H1 (cell line): ENCODE measurements around the gene RPS3A. TPM values are rescaled to one million over a fixed set of nuclear protein-coding genes. Genes with fewer than 3 reads are reported as not detected.

Source experiments
- CTCF ChIA-PET: fragments of 300-600 bp; sonication (Branson Sonifier 250); formaldehyde crosslinking; loops from one replicate; lab custom pipeline; 2021; ENCODE audit not compliant: partially characterized antibody; lab: Charles Lee
- POLR2A ChIA-PET: fragments of 300-600 bp; sonication (Branson Sonifier 250); formaldehyde crosslinking; loops from one replicate; lab custom pipeline; 2021; ENCODE audit warnings: inconsistent platforms; ENCODE audit not compliant: partially characterized antibody; lab: Charles Lee
- DNase-seq, 2 experiments: peaks; one replicate each; pipeline versions ENCODE4 v3.0.0 to v3.0.0-alpha.2; 2010 to 2022; ENCODE audit warnings: low spot score in 2 of 2, low read depth in 1 of 2, mixed read lengths in 1 of 2
- FAIRE-seq: peaks from 2 replicates; lab custom pipeline; 2011; peaks lifted over from hg19 to GRCh38; lab: Jason Lieb, UNC
- H2AFZ ChIP-seq: 2 replicates; pipeline ENCODE4 v1.8.1; 2012; ENCODE audit warnings: low read length, inconsistent platforms
- H2AK5ac ChIP-seq: 2 replicates; pipeline ENCODE4 v1.6.1; 2013; ENCODE audit warnings: low read depth, low read length
- H2BK120ac ChIP-seq: replicated peaks from 2 replicates; pipeline ENCODE3; 2013; ENCODE audit warnings: low read depth, low read length, inconsistent platforms
- H2BK12ac ChIP-seq: 2 replicates; pipeline ENCODE4 v1.6.1; 2013; ENCODE audit warnings: low read depth, low read length
- H2BK15ac ChIP-seq: 2 replicates; pipeline ENCODE4 v1.6.1; 2013; ENCODE audit warnings: low read length
- H2BK20ac ChIP-seq: 2 replicates; pipeline ENCODE4 v1.6.1; 2013; ENCODE audit warnings: low read length
- H2BK5ac ChIP-seq: 2 replicates; pipeline ENCODE4 v1.6.1; 2013; ENCODE audit warnings: low read depth, low read length
- H3K14ac ChIP-seq: 2 replicates; pipeline ENCODE4 v1.6.1; 2013; ENCODE audit warnings: inconsistent platforms; ENCODE audit not compliant: insufficient read length
- H3K18ac ChIP-seq: 2 replicates; pipeline ENCODE4 v1.6.1; 2013; ENCODE audit warnings: low read length; ENCODE audit errors: extremely low read depth
- H3K23ac ChIP-seq: 2 replicates; pipeline ENCODE4 v1.6.1; 2013; ENCODE audit warnings: inconsistent platforms; ENCODE audit not compliant: insufficient read length
- H3K23me2 ChIP-seq: 2 replicates; pipeline ENCODE4 v1.6.1; 2013; ENCODE audit warnings: low read depth, low read length
- H3K27ac ChIP-seq: 2 replicates; pipeline ENCODE4 v1.6.1; 2011; ENCODE audit warnings: low read depth, low read length, inconsistent platforms
- H3K27me3 ChIP-seq, 4 experiments: replicated peaks in 1 of 4; 1 replicate in 1 of 4; 2 replicates in 3 of 4; pipeline versions ENCODE4 v1.6.1 to v1.8.1; 2011 to 2013; ENCODE audit warnings: low read length in 3 of 4, mild to moderate bottlenecking in 3 of 4, inconsistent platforms in 2 of 4, mixed read lengths in 2 of 4, moderate library complexity in 1 of 4; ENCODE audit not compliant: control insufficient read depth in 3 of 4, insufficient read depth in 3 of 4; ENCODE audit errors: extremely low read depth in 1 of 4
- H3K36me3 ChIP-seq, 4 experiments: 2 replicates each; pipeline versions ENCODE4 v1.6.1 to v1.8.1; 2011 to 2013; ENCODE audit warnings: mild to moderate bottlenecking in 4 of 4, low read length in 3 of 4, moderate library complexity in 2 of 4, control low read depth in 1 of 4, inconsistent platforms in 1 of 4; ENCODE audit not compliant: insufficient read depth in 4 of 4, control insufficient read depth in 2 of 4
- H3K4ac ChIP-seq: replicated peaks from 2 replicates; pipeline ENCODE3; 2013; ENCODE audit warnings: low read length, low read depth, mixed read lengths, inconsistent platforms; ENCODE audit not compliant: insufficient read length
- H3K4me1 ChIP-seq, 4 experiments: replicated peaks in 1 of 4; 1 replicate in 1 of 4; 2 replicates in 3 of 4; pipeline versions ENCODE4 v1.6.1 to v1.8.1; 2011 to 2013; ENCODE audit warnings: low read length in 3 of 4, inconsistent platforms in 2 of 4, mixed read lengths in 1 of 4; ENCODE audit not compliant: insufficient read depth in 4 of 4, control insufficient read depth in 3 of 4
- H3K4me2 ChIP-seq, 2 experiments: 2 replicates each; pipeline versions ENCODE4 v1.6.1 to v1.8.1; 2011 to 2013; ENCODE audit warnings: low read depth in 2 of 2, low read length in 2 of 2, control low read depth in 1 of 2, inconsistent platforms in 1 of 2, mild to moderate bottlenecking in 1 of 2; ENCODE audit not compliant: insufficient read depth in 1 of 2
- H3K4me3 ChIP-seq, 4 experiments: fragments of 200-600, 300-600 bp in 1 of 4; sonication (generic), shearing (Covaris generic), sonication (Bioruptor Twin) in 1 of 4; 2 replicates each; pipeline versions ENCODE4 v1.5.1 to v1.8.1; 2011 to 2016; ENCODE audit warnings: low read length in 4 of 4, low read depth in 3 of 4, control low read depth in 2 of 4, inconsistent platforms in 2 of 4, mild to moderate bottlenecking in 2 of 4, mixed read lengths in 1 of 4, moderate library complexity in 1 of 4; ENCODE audit not compliant: insufficient read depth in 2 of 4; ENCODE audit errors: extremely low read depth in 1 of 4
- H3K56ac ChIP-seq: replicated peaks from 2 replicates; pipeline ENCODE3; 2013; ENCODE audit warnings: low read depth, mild to moderate bottlenecking, mixed read lengths, low read length, inconsistent platforms; ENCODE audit not compliant: insufficient read length
- H3K79me1 ChIP-seq: 2 replicates; pipeline ENCODE4 v1.6.1; 2013; ENCODE audit warnings: low read depth, low read length, control low read depth
- H3K79me2 ChIP-seq, 2 experiments: 2 replicates each; pipeline versions ENCODE4 v1.6.1 to v1.8.1; 2012 to 2013; ENCODE audit warnings: low read length in 2 of 2, mild to moderate bottlenecking in 2 of 2, inconsistent platforms in 1 of 2; ENCODE audit not compliant: insufficient read depth in 2 of 2, control insufficient read depth in 1 of 2
- H3K9ac ChIP-seq, 4 experiments: replicated peaks in 1 of 4; 1 replicate in 1 of 4; 2 replicates in 3 of 4; pipeline versions ENCODE4 v1.6.1 to v1.8.1; 2011 to 2013; ENCODE audit warnings: low read depth in 3 of 4, low read length in 3 of 4, control low read depth in 2 of 4, mild to moderate bottlenecking in 2 of 4, moderate library complexity in 2 of 4, inconsistent platforms in 1 of 4; ENCODE audit errors: extremely low read depth in 1 of 4
- H3K9me3 ChIP-seq, 2 experiments: 2 replicates each; pipeline versions ENCODE4 v1.6.1 to v1.8.1; 2012 to 2013; ENCODE audit warnings: mild to moderate bottlenecking in 2 of 2, moderate library complexity in 2 of 2, control low read depth in 1 of 2, inconsistent platforms in 1 of 2, low read depth in 1 of 2, low read length in 1 of 2, mixed read lengths in 1 of 2; ENCODE audit not compliant: insufficient read depth in 2 of 2
- H4K20me1 ChIP-seq, 2 experiments: replicated peaks in 1 of 2; 2 replicates each; pipeline versions ENCODE3 to v1.8.1; 2011 to 2013; ENCODE audit warnings: inconsistent platforms in 2 of 2, low read length in 2 of 2, mild to moderate bottlenecking in 1 of 2; ENCODE audit not compliant: insufficient read depth in 2 of 2, control insufficient read depth in 1 of 2
- H4K5ac ChIP-seq: 2 replicates; pipeline ENCODE4 v1.6.1; 2013; ENCODE audit warnings: low read length, low read depth, mixed read lengths, inconsistent platforms; ENCODE audit not compliant: insufficient read length
- H4K8ac ChIP-seq: 2 replicates; pipeline ENCODE4 v1.8.0; 2013; ENCODE audit warnings: mild to moderate bottlenecking, moderate library complexity, low read length, inconsistent platforms; ENCODE audit not compliant: insufficient read depth; ENCODE audit errors: extremely low read depth
- H4K91ac ChIP-seq: replicated peaks from 2 replicates; pipeline ENCODE3; 2013; ENCODE audit warnings: low read length, mixed read lengths, inconsistent platforms; ENCODE audit not compliant: insufficient read length
- BCL11A ChIP-seq, 2 experiments: IDR thresholded peaks; one replicate each; pipeline ENCODE4 v1.6.1; 2011; ENCODE audit warnings: low read depth in 2 of 2, low read length in 2 of 2, mild to moderate bottlenecking in 2 of 2
- CBX5 ChIP-seq: fragments of 300-800, 300-1000 bp; sonication (generic); IDR thresholded peaks from 2 replicates; pipeline ENCODE4 v1.7.1; 2016; ENCODE audit warnings: antibody characterized with exemption, low read length, low read depth
- CHD1 ChIP-seq: IDR thresholded peaks from 2 replicates; pipeline ENCODE4 v1.6.1; 2012; ENCODE audit warnings: low read depth, low read length, improper control_type of control experiment
- CHD2 ChIP-seq: IDR thresholded peaks from 2 replicates; pipeline ENCODE4 v1.6.1; 2012; ENCODE audit warnings: low read length, improper control_type of control experiment
- FOSL1 ChIP-seq: IDR thresholded peaks from 2 replicates; pipeline ENCODE4 v1.6.1; 2011; ENCODE audit warnings: mild to moderate bottlenecking, low read depth, low read length, moderate library complexity; ENCODE audit not compliant: insufficient read depth
- GTF2F1 ChIP-seq: IDR thresholded peaks from 2 replicates; pipeline ENCODE4 v1.6.1; 2012; ENCODE audit warnings: low read depth, low read length, improper control_type of control experiment, borderline replicate concordance
- JUND ChIP-seq: IDR thresholded peaks from 2 replicates; pipeline ENCODE4 v1.6.1; 2011; ENCODE audit warnings: mild to moderate bottlenecking, improper control_type of control experiment, low read length
- MAFK ChIP-seq: IDR thresholded peaks from 2 replicates; pipeline ENCODE4 v1.6.1; 2012; ENCODE audit warnings: low read depth, mild to moderate bottlenecking, improper control_type of control experiment, low read length
- NANOG ChIP-seq: IDR thresholded peaks from 2 replicates; pipeline ENCODE4 v1.6.1; 2011; ENCODE audit warnings: low read length, low read depth, mild to moderate bottlenecking, inconsistent platforms; ENCODE audit not compliant: insufficient read depth, poor library complexity, severe bottlenecking
- POU5F1 ChIP-seq: IDR thresholded peaks from 2 replicates; pipeline ENCODE4 v1.6.1; 2011; ENCODE audit warnings: low read depth, mild to moderate bottlenecking, low read length, moderate library complexity
- SAP30 ChIP-seq: fragments of 300-600 bp; sonication (generic); IDR thresholded peaks from 2 replicates; pipeline ENCODE4 v1.7.1; 2012; ENCODE audit warnings: low read length, moderate library complexity, mild to moderate bottlenecking, inconsistent platforms; ENCODE audit not compliant: insufficient read depth, insufficient replicate concordance
- SIX5 ChIP-seq: IDR thresholded peaks from 2 replicates; pipeline ENCODE4 v1.6.1; 2011; ENCODE audit warnings: mild to moderate bottlenecking, low read depth, low read length
- SP1 ChIP-seq: IDR thresholded peaks from 2 replicates; pipeline ENCODE4 v1.6.1; 2011; ENCODE audit warnings: low read depth, low read length
- SUZ12 ChIP-seq: fragments of 200-600 bp; sonication (generic); IDR thresholded peaks from 2 replicates; pipeline ENCODE4 v1.6.1; 2012; ENCODE audit warnings: mild to moderate bottlenecking, inconsistent platforms, low read length, moderate library complexity, mixed read lengths
- WGBS, 2 experiments: shearing (Covaris generic) in 1 of 2; methylation state at CpG; one replicate each; pipeline versions ENCODE4 v1.1.6 to v1.1.7; 2013 to 2015; ENCODE audit warnings: low lambda C conversion rate in 2 of 2, mixed read lengths in 2 of 2, inconsistent platforms in 1 of 2, low coverage in 1 of 2, missing lambda C conversion rate in 1 of 2; ENCODE audit not compliant: insufficient replicate concordance in 2 of 2, insufficient coverage in 1 of 2, insufficient read length in 1 of 2; ENCODE audit errors: extremely low coverage in 1 of 2, missing lambda C conversion rate in 1 of 2; 5-methylcytosine and 5-hydroxymethylcytosine counted together
- polyA plus RNA-seq, 7 experiments: library from polyadenylated mRNA; depleted of rRNA in 3 of 7; stranded (reverse) in 5 of 7; unstranded in 2 of 7; fragments of >200 nt in 5 of 7; fragments of 200-250 nt in 2 of 7; gene quantifications; 1 replicate in 5 of 7; 2 replicates in 1 of 7; 4 replicates in 1 of 7; pipeline versions ENCODE4 v1.2.1 to v1.2.3, GENCODE V29; 2011 to 2013; ENCODE audit warnings: missing spikeins in 2 of 7, mixed read lengths in 2 of 7
- total RNA-seq: library from RNA; stranded (reverse); fragmentation: NEBNext Ultra II Directional; extraction: Animal tissue kit (Norgen Biotek cat#: 25700); gene quantifications from 2 replicates; pipeline ENCODE4 v1.2.1, GENCODE V29; 2021

The RPS3A gene
- total and polyA plus RNA-seq, 2 of the 8 experiments (the other 6 are each of a cell fraction or from before 2014, with no cell fraction given): 2,162 to 2,822 TPM

DNA sequence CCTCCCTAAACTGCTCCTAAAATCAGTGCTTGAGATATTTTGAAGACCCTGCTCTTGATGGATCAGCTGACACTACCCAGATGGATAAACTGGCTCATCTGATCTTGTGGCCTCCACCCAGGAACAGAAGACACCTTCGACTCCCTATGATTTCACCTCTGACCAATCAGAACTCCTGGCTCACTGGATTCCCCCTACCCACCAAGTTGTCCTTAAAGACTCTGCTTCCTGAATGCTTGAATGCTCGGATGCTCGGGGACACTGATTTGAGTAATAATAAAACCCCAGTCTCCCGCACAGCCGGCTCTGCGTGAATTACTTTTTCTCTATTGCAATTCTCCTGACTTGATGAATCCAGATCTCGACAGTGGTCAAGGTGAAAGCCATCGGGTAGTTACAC is 12.0 kb upstream of the RPS3A start:
- FAIRE-seq (peak; percentile 39), DNase-seq (no peak)
- ChIA-PET POLR2A (interaction anchor here (0.6 to 4.3 kb wide), 4 partner anchors 12 to 159 kb away, joined by 3 to 37 read pairs (median 4); partner anchors contain the start of gene RPS3A), CTCF (interaction anchor here (0.6 kb wide), 1 partner anchor 517 kb away, joined by 3 read pairs; no protein-coding TSS in a partner anchor)
- Histone ChIP-seq H3K27me3 (no peaks in the 10 kb centered on the region), H4K5ac (no peak overlapping the region), H3K27ac (no peak overlapping the region), H3K79me1 (no peaks in the 10 kb centered on the region), H3K9me3 (no peaks in the 10 kb centered on the region), H3K23ac (no peak overlapping the region), H3K18ac (no peak overlapping the region), H2BK12ac (no peak overlapping the region), H2BK120ac (no peak overlapping the region), H2AFZ (peak overlapping the region; percentile 14; the same call in 1 of the 2 replicates), H3K4me2 (no peak overlapping the region), H4K91ac (no peak overlapping the region), H3K4ac (no peak overlapping the region), H4K8ac (no peak overlapping the region), H2AK5ac (no peak overlapping the region), H2BK15ac (no peak overlapping the region), H2BK20ac (no peak overlapping the region), H3K4me1 (peaks cover 0 to 4% (median 3%) of the 10 kb centered on the region in 4 experiments; a peak in 1 of 7 replicates), H3K79me2 (no peaks in the 10 kb centered on the region), H3K23me2 (no peaks in the 10 kb centered on the region), H3K14ac (no peak overlapping the region), H3K4me3 (no peak overlapping the region), H2BK5ac (no peak overlapping the region), H4K20me1 (no peaks in the 10 kb centered on the region), H3K9ac (no peak overlapping the region), H3K36me3 (no peaks in the 10 kb centered on the region), H3K56ac (no peak overlapping the region)
- 64% methylated on average over 8 of the region's 8 CpGs; no CpG with 5 or more reads in 1 of the 2 experiments for WGBS, 2 experiments
- TF ChIP-seq JUND (no peak), GTF2F1 (no peak), SP1 (no peak), BCL11A (IDR thresholded peaks at IDR 0.05; ENCODE audit: low read depth in 2 of 2, low read length in 2 of 2) (no peak), POU5F1 (no peak), CHD1 (no peak), SAP30 (no peak), FOSL1 (no peak), MAFK (no peak), SIX5 (no peak), SUZ12 (no peak), CBX5 (no peak), CHD2 (no peak), NANOG (no peak)
